Activated T-cell treated with anti-CD3 and anti-CD28 coated beads, Interleukin-2, amount 50 U/mL, for 24 hours (primary cell): ENCODE data around the gene TMEM231.

Source experiments
- DNase-seq: peaks from one replicate; pipeline ENCODE4 v3.0.0-alpha.2; 2020
- H3K27ac Mint-ChIP-seq: 2 replicates; pipeline ENCODE4 v1.8.0; 2020; ENCODE audit warnings: mild to moderate bottlenecking, mixed read lengths
- H3K27me3 Mint-ChIP-seq: 2 replicates; pipeline ENCODE4 v1.8.0; 2020; ENCODE audit warnings: mixed read lengths
- H3K36me3 Mint-ChIP-seq: 2 replicates; pipeline ENCODE4 v1.8.0; 2020; ENCODE audit warnings: low read depth, mixed read lengths
- H3K4me1 Mint-ChIP-seq: 2 replicates; pipeline ENCODE4 v1.8.0; 2020; ENCODE audit warnings: low read depth, mixed read lengths
- H3K4me3 Mint-ChIP-seq: 2 replicates; pipeline ENCODE4 v1.8.0; 2020; ENCODE audit warnings: mild to moderate bottlenecking, moderate library complexity, mixed read lengths
- H3K9me3 Mint-ChIP-seq: 2 replicates; pipeline ENCODE4 v1.8.0; 2020; ENCODE audit warnings: mixed read lengths

Gene TMEM231

DNA sequence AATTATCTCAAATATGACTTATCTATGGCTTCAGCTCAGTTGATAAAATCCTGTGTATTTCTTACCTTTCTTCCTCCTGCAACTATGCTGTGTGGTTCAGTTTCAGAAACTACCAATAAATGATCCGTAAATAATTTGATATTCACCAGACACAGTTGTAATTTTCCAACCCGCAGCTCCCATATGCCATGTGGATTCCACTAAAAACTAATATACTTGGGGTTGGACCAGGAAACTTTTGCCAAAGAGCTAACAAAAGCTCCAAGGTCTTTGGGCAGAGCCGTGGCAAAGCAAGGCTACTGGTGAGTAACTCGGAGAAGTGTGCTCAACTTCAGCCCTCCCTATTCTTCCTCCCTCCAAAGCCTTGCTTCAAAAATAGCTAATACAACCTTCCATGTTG, 58.5 kb downstream of the TMEM231 start:
- H3K36me3 Mint-ChIP-seq, result no peaks in the 10 kb centered on the region
- H3K9me3 Mint-ChIP-seq, result no peaks in the 10 kb centered on the region
- peaks cover 7% of the 10 kb centered on the region for H3K4me1 Mint-ChIP-seq
- DNase-seq, result no peak
- peaks cover 37% of the 10 kb centered on the region for H3K27me3 Mint-ChIP-seq
- no peak overlapping the region for H3K27ac Mint-ChIP-seq
- no peak overlapping the region for H3K4me3 Mint-ChIP-seq

- DNase-seq, result peak; percentile 55
- Mint-ChIP-seq H3K36me3 (no peaks in the 10 kb centered on the region), H3K9me3 (no peaks in the 10 kb centered on the region)
These were observed 60.9 kb downstream of the TMEM231 start, which contains the start of gene CHST6 for GRCh38 chr16:75495076-75495674. Gene CHST6 (minus strand): TSS chr16:75495441. CDS start chr16:75479828, 15,613 bp downstream.

DNA sequence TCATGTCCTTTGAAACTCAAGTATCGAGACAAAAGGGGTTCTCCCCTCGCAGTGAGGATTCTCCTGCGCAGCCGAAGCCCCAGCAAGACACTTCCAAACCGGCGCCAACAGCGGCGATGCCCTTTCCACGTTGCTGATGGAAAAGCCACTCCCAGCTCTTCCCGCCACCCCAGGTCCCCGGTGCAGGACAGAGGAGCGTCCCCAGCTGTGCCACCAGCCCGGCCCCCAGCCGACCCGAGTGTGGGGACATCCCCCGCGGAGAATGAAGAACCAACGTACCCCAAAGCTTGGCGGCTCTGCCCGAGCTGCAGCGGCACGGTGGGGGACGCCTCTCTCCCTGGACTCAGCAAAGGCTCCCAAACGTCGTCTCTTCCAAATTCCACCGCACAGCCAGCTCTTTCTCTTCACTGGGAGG, 61.4 kb downstream of the TMEM231 start:
- no peak overlapping the region for H3K27ac Mint-ChIP-seq
- peaks cover 35% of the 10 kb centered on the region for H3K27me3 Mint-ChIP-seq
- H3K36me3 Mint-ChIP-seq, result no peaks in the 10 kb centered on the region
- H3K4me3 Mint-ChIP-seq, result peak overlapping the region; percentile 56
- no peak for DNase-seq
- H3K9me3 Mint-ChIP-seq, result no peaks in the 10 kb centered on the region
- peaks cover 7% of the 10 kb centered on the region for H3K4me1 Mint-ChIP-seq

More at GRCh38 chr16:75495076-75495674, 60.9 kb downstream of the TMEM231 start, which contains the start of gene CHST6:
- Mint-ChIP-seq H3K4me1 (peaks cover 7% of the 10 kb centered on the region), H3K27ac (no peak within 1 kb of the TSS), H3K27me3 (peaks cover 35% of the 10 kb centered on the region), H3K4me3 (peak within 1 kb of the TSS; percentile 56)

- peaks cover 35% of the 10 kb centered on the region for H3K27me3 Mint-ChIP-seq
- no peaks in the 10 kb centered on the region for H3K9me3 Mint-ChIP-seq
- DNase-seq, result no peak
- H3K36me3 Mint-ChIP-seq, result no peaks in the 10 kb centered on the region
- peak overlapping the region; percentile 56 for H3K4me3 Mint-ChIP-seq
- H3K4me1 Mint-ChIP-seq, result peaks cover 7% of the 10 kb centered on the region
- H3K27ac Mint-ChIP-seq, result no peak overlapping the region
These were observed 61.9 kb downstream of the TMEM231 start for GRCh38 chr16:75494184-75494583.

- peaks cover 44% of the 10 kb centered on the region for H3K27me3 Mint-ChIP-seq
- H3K27ac Mint-ChIP-seq, result no peak overlapping the region
- no peak for DNase-seq
- no peaks in the 10 kb centered on the region for H3K9me3 Mint-ChIP-seq
- peaks cover 7% of the 10 kb centered on the region for H3K4me1 Mint-ChIP-seq
- H3K4me3 Mint-ChIP-seq, result no peak overlapping the region
- no peaks in the 10 kb centered on the region for H3K36me3 Mint-ChIP-seq
These were observed 64.2 kb downstream of the TMEM231 start for GRCh38 chr16:75491876-75492275.

DNA sequence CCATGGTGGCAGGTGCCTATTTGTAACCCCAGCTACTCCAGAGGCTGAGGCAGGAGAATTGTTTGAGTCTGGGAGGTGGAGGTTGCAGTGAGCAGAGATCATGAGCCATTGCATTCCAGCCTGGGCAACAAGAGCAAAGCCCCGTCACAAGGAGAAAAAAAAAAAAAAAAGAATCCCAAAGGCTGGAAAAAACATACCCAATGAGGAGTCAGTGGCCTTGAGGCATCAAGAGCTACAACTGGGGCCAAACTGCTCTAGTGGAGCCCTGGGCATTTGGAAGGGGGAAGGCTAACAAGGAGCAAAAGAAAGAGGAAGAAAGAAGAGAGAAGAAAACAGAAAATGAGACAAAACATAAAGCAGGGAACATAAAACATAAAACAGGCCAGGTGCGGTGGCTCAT, 67.7 kb downstream of the TMEM231 start:
- no peaks in the 10 kb centered on the region for H3K9me3 Mint-ChIP-seq
- H3K4me1 Mint-ChIP-seq, result no peaks in the 10 kb centered on the region

More for the DNA sequence above, 67.7 kb downstream of the TMEM231 start:
- H3K27me3 Mint-ChIP-seq, result peaks cover 26% of the 10 kb centered on the region
- no peak for DNase-seq
- H3K4me3 Mint-ChIP-seq, result no peak overlapping the region
- H3K36me3 Mint-ChIP-seq, result no peaks in the 10 kb centered on the region
- no peak overlapping the region for H3K27ac Mint-ChIP-seq
